Neural cell (in vitro differentiated cells): ENCODE results near the gene FHIT.

Experiments used
- EP300 ChIP-seq: fragments of 450-650 bp; conservative IDR thresholded peaks from 2 replicates; pipeline ENCODE4 v1.6.1; 2014; ENCODE audit warnings: antibody characterized with exemption, mild to moderate bottlenecking, moderate library complexity; ENCODE audit not compliant: poor library complexity, severe bottlenecking
- EZH2 ChIP-seq: fragments of 200-600, 300-800 bp; shearing (Covaris generic), sonication (generic); IDR thresholded peaks from 2 replicates; pipeline ENCODE4 v1.6.1; 2014; ENCODE audit warnings: antibody characterized with exemption, low read length, borderline replicate concordance, mild to moderate bottlenecking; ENCODE audit not compliant: insufficient read depth, poor library complexity, severe bottlenecking
- MXI1 ChIP-seq: fragments of 450-650 bp; conservative IDR thresholded peaks from 2 replicates; pipeline ENCODE4 v1.6.1; 2014; ENCODE audit warnings: antibody characterized with exemption, mild to moderate bottlenecking; ENCODE audit not compliant: poor library complexity, severe bottlenecking
- POLR2AphosphoS5 ChIP-seq: IDR thresholded peaks from 2 replicates; pipeline ENCODE4 v1.6.1; 2012
- RAD21 ChIP-seq: fragments of 450-650 bp; conservative IDR thresholded peaks from 2 replicates; pipeline ENCODE4 v1.6.1; 2014; ENCODE audit warnings: antibody characterized with exemption, mild to moderate bottlenecking, moderate library complexity
- REST ChIP-seq: IDR thresholded peaks from 2 replicates; pipeline ENCODE4 v1.6.1; 2012; ENCODE audit warnings: borderline replicate concordance
- SMC3 ChIP-seq: fragments of 450-650 bp; conservative IDR thresholded peaks from 2 replicates; pipeline ENCODE4 v1.6.1; 2014; ENCODE audit warnings: antibody characterized with exemption, mild to moderate bottlenecking, moderate library complexity; ENCODE audit not compliant: poor library complexity
- TAF1 ChIP-seq: IDR thresholded peaks from 2 replicates; pipeline ENCODE4 v1.6.1; 2012; ENCODE audit warnings: low read depth
- TF ChIP-seq, protein P1 (sequence below): fragments of 450-650 bp; IDR thresholded peaks from 2 replicates; pipeline ENCODE4 v1.5.1; 2014; ENCODE audit warnings: antibody characterized with exemption, mild to moderate bottlenecking, moderate library complexity; ENCODE audit not compliant: poor library complexity, severe bottlenecking

- TF ChIP-seq, protein P1, sequence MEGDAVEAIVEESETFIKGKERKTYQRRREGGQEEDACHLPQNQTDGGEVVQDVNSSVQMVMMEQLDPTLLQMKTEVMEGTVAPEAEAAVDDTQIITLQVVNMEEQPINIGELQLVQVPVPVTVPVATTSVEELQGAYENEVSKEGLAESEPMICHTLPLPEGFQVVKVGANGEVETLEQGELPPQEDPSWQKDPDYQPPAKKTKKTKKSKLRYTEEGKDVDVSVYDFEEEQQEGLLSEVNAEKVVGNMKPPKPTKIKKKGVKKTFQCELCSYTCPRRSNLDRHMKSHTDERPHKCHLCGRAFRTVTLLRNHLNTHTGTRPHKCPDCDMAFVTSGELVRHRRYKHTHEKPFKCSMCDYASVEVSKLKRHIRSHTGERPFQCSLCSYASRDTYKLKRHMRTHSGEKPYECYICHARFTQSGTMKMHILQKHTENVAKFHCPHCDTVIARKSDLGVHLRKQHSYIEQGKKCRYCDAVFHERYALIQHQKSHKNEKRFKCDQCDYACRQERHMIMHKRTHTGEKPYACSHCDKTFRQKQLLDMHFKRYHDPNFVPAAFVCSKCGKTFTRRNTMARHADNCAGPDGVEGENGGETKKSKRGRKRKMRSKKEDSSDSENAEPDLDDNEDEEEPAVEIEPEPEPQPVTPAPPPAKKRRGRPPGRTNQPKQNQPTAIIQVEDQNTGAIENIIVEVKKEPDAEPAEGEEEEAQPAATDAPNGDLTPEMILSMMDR = no peak
- TF ChIP-seq POLR2AphosphoS5 (no peak), EP300 (no peak), REST (no peak), TAF1 (no peak), SMC3 (no peak), RAD21 (no peak), EZH2 (no peak), MXI1 (no peak)
These were observed 578.1 kb downstream of the FHIT start for GRCh38 chr3:60673123-60673522.
